Kidney (tissue), 14 donors: ENCODE results near the gene AP4E1. TPM values are rescaled to one million over a fixed set of nuclear protein-coding genes. Genes with fewer than 3 reads are reported as not detected.

Experiments used
- DNase-seq, 5 donors: peaks; one replicate each; pipeline ENCODE4 v3.0.0-alpha.2; 2013 to 2020
- FAIRE-seq: peaks from 2 replicates; lab custom pipeline; 2012; peaks lifted over from hg19 to GRCh38; lab: Jason Lieb, UNC
- H3K27ac ChIP-seq, 2 donors: one replicate each; pipeline ENCODE4 v1.7.0; 2013; ENCODE audit warnings: low read depth in 2 of 2, low read length in 2 of 2, inconsistent platforms in 1 of 2
- H3K27me3 ChIP-seq: one replicate; pipeline ENCODE4 v1.7.1; 2013; ENCODE audit warnings: low read length, inconsistent platforms; ENCODE audit not compliant: control insufficient read depth, insufficient read depth
- H3K36me3 ChIP-seq, 3 donors: one replicate each; pipeline versions ENCODE4 v1.7.0 to v1.7.1; 2013; ENCODE audit warnings: low read length in 3 of 3, control low read depth in 1 of 3, inconsistent platforms in 1 of 3; ENCODE audit not compliant: insufficient read depth in 3 of 3, control insufficient read depth in 2 of 3
- H3K4me1 ChIP-seq, 3 donors: one replicate each; pipeline versions ENCODE4 v1.7.0 to v1.7.1; 2013; ENCODE audit warnings: low read length in 3 of 3, inconsistent platforms in 1 of 3, low read depth in 1 of 3; ENCODE audit not compliant: control insufficient read depth in 2 of 3, insufficient read depth in 2 of 3
- H3K4me3 ChIP-seq, 3 donors: one replicate each; pipeline versions ENCODE4 v1.7.0 to v1.8.1; 2013; ENCODE audit warnings: low read length in 3 of 3, control low read depth in 1 of 3, inconsistent platforms in 1 of 3
- H3K9ac ChIP-seq, 3 donors: one replicate each; pipeline versions ENCODE4 v1.7.0 to v1.7.1; 2013; ENCODE audit warnings: low read length in 3 of 3, control low read depth in 1 of 3, inconsistent platforms in 1 of 3
- H3K9me3 ChIP-seq, 3 donors: one replicate each; pipeline versions ENCODE4 v1.7.0 to v1.7.1; 2013; ENCODE audit warnings: low read length in 3 of 3, control low read depth in 1 of 3, inconsistent platforms in 1 of 3; ENCODE audit not compliant: control insufficient read depth in 2 of 3, insufficient read depth in 1 of 3
- intact Hi-C: fragments of 100-400 bp; cut with DNase I; formaldehyde crosslinking; loops from one replicate; pipeline ENCODE4 v1.11.1; 2022
- polyA plus RNA-seq: library from polyadenylated mRNA; stranded (reverse); fragments of 350-450 nt; fragmentation: Illumina TruSeq; extraction: RNeasy Lipid Tissue Mini Kit (QIAGEN cat#74804); gene quantifications from one replicate; pipeline ENCODE4 v1.2.3, GENCODE V29; 2014; ENCODE audit warnings: low read depth, low replicate concordance; ENCODE audit not compliant: insufficient read depth
- total RNA-seq: library from RNA; stranded (reverse); fragmentation: NEBNext Ultra II Directional; extraction: Animal tissue kit (Norgen Biotek cat#: 25700); gene quantifications from one replicate; pipeline ENCODE4 v1.2.1, GENCODE V29; 2021
- TF ChIP-seq, protein P1 (sequence below): IDR thresholded peaks from 3 replicates; pipeline ENCODE4 v1.5.1; 2012; ENCODE audit warnings: mild to moderate bottlenecking, moderate library complexity, borderline replicate concordance; ENCODE audit not compliant: insufficient read depth; ENCODE audit errors: extremely low read depth
- donor health status: control.
- donor health status: control.
- donor health status: control.
- donor health status: control.
- donor health status: control.
- donor health status: DM: yes; HTN: yes; CAD: no.
- donor health status: Normal renal cell carcinoma (clear cell type).

Gene AP4E1
- total and polyA plus RNA-seq, 2 donors from 2014 or later: 2.0 to 9.8 TPM

DNA sequence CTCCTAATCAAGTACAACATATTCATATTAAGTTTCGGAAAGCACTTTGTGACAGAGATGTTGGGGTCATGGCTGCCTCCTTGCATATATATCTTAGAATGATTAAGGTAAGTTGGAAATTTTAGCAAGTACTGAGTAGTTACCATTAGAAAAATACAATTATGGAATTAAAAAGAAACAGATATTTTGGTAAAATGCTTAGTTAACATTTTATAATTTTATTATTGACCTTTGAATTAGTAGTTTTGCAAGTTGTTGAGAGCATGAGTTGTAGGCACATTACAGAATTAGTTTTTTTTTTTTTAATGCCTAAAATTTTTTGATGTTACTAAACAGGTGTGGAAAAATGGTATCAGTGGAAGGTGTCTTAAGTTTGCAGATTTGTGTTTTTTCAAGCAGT is 20.6 kb downstream of the AP4E1 start:
- H3K4me1 ChIP-seq: no peaks in the 10 kb centered on the region
- intact Hi-C loops: no loop called here
- H3K9ac ChIP-seq: no peak overlapping the region
- peaks cover 0 to 20% (median 7%) of the 10 kb centered on the region in 3 donors for H3K36me3 ChIP-seq
- no peak overlapping the region for H3K27ac ChIP-seq
- H3K4me3 ChIP-seq: no peak overlapping the region
- TF ChIP-seq, protein P1, sequence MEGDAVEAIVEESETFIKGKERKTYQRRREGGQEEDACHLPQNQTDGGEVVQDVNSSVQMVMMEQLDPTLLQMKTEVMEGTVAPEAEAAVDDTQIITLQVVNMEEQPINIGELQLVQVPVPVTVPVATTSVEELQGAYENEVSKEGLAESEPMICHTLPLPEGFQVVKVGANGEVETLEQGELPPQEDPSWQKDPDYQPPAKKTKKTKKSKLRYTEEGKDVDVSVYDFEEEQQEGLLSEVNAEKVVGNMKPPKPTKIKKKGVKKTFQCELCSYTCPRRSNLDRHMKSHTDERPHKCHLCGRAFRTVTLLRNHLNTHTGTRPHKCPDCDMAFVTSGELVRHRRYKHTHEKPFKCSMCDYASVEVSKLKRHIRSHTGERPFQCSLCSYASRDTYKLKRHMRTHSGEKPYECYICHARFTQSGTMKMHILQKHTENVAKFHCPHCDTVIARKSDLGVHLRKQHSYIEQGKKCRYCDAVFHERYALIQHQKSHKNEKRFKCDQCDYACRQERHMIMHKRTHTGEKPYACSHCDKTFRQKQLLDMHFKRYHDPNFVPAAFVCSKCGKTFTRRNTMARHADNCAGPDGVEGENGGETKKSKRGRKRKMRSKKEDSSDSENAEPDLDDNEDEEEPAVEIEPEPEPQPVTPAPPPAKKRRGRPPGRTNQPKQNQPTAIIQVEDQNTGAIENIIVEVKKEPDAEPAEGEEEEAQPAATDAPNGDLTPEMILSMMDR: no peak
- FAIRE-seq (no peak), DNase-seq (no peak)
- no peaks in the 10 kb centered on the region for H3K27me3 ChIP-seq
- H3K9me3 ChIP-seq: no peaks in the 10 kb centered on the region

DNA sequence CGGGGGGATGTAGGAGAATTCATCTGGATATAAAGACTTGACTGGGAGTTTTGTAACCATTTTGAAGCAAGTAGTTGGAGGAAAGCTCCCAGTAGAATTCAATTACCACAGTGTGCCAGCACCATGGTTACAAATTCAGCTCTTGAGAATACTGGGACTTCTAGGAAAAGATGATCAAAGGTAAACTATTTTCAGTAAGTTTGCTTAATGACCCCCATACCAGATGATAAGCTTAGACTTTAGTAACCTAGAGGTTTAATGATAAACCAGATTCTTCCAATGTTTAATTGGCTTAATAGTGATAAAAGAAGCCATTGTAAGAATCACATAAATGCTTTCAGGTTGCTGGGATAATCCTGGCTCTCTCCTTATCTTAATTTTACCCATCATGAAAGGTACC is 22.3 kb downstream of the AP4E1 start:
- no peak overlapping the region for H3K9ac ChIP-seq
- intact Hi-C loops: no loop called here
- H3K27ac ChIP-seq: no peak overlapping the region
- peaks cover 0 to 20% (median 7%) of the 10 kb centered on the region in 3 donors for H3K36me3 ChIP-seq
- no peaks in the 10 kb centered on the region for H3K4me1 ChIP-seq
- FAIRE-seq (no peak), DNase-seq (no peak)
- no peaks in the 10 kb centered on the region for H3K27me3 ChIP-seq
- TF ChIP-seq, protein P1: no peak
- H3K9me3 ChIP-seq: no peaks in the 10 kb centered on the region
- no peak overlapping the region for H3K4me3 ChIP-seq

DNA sequence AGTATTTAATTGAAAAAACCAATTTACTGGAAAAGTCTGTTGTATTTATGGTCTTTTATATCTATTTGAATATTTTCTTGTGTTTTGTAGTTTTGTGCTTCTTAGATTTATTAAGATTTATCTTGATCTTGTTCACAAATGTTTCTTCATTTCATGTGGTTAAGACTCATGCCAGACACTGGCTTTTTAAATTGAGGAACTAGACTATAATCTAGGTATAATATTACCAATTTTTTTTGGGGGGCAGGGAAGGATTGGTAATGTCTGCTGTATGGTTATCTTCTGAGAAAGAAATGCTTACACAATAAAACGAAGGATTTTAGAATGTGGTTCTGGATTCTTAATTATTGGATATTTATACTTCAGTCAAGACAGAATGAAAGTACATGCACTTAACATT is 24.9 kb downstream of the AP4E1 start:
- no peak overlapping the region for H3K4me3 ChIP-seq
- no peaks in the 10 kb centered on the region for H3K4me1 ChIP-seq
- no peak overlapping the region for H3K27ac ChIP-seq
- no peaks in the 10 kb centered on the region for H3K9me3 ChIP-seq
- H3K36me3 ChIP-seq: peaks cover 0 to 11% (median 0%) of the 10 kb centered on the region in 3 donors
- no peak for DNase-seq
- intact Hi-C loops: no loop called here
- TF ChIP-seq, protein P1: no peak
- no peaks in the 10 kb centered on the region for H3K27me3 ChIP-seq
- no peak for FAIRE-seq
- no peak overlapping the region for H3K9ac ChIP-seq

DNA sequence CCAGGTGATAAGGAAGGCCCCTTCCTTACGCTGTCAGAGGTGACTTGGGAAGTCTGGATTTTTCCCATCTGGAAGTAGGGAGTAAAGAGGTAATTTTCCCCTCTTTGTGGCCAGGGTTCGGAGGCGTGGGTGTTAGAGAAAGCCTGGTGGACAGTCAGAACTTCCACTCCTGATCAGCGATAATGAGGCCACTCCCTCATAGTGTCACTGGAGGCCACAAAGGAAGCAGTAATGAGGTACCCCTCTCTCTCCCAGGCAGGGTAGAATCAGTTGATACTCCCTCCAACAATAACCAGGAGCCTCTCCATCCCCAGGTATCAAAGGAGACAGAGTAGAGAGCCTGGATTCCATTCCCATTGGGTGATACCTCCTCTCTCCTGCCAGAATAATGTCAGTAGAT is 30.0 kb downstream of the AP4E1 start:
- DNase-seq: no peak
- intact Hi-C loops: no loop called here
- FAIRE-seq: no peak

More for the DNA sequence above, 30.0 kb downstream of the AP4E1 start:
- Histone ChIP-seq H3K9ac (no peak overlapping the region), H3K4me3 (no peak overlapping the region), H3K4me1 (no peaks in the 10 kb centered on the region), H3K27ac (no peak overlapping the region), H3K9me3 (no peaks in the 10 kb centered on the region), H3K36me3 (no peaks in the 10 kb centered on the region), H3K27me3 (no peaks in the 10 kb centered on the region)
- TF ChIP-seq, protein P1: no peak
